GM03348 (cell line): ENCODE measurements around the gene MIPEP.
A peak's percentile ranks its signal among the peaks of the same experiment; 100 is the strongest.
"Not testable (repeated sequence)": the region's sequence is repeated elsewhere in the genome, so short reads cannot be mapped to it uniquely, and the experiment has no call there.

Source experiments
- DNase-seq: peaks from one replicate; pipeline ENCODE4 v3.0.0; 2012; ENCODE audit warnings: low spot score

MIPEP gene

DNA sequence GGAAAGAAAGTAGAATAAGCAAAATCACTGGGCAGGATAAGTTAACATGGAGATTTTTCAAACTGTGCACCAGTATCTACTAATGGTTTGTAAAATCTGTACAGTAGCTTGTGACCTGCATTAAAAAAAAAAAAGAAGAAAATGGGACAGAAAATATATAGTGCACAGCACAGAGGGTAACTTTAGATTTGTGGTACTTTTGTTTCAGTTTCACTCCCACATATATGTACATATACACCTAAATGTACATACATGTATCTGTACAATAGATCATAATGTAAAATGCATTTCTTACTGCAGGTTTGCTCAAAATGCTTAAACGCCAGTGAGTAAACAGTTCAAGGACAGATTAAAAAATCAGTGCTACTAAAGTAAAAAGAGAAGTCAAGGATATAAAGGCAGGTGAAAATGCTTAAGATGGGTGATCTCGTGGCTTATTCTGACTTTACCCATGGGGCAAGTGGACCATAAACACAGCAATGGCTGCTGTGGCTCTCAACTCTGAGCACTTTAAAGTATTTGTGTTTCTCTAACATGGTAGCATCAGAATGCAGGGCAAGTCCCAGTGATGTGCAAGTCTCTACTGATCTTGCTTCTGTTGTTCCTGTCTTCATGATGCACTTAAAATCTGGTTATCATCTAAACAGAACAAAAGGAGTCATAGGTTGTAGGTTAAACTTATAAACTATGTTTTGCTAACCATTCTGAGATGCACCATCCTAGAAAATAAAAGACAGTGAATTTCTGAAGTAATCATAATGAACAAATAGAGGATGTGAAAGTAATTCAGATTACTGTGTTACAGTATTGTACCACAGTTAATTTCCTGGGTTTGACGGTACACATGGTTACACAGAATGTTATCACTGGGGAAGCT lies 112.3 kb downstream of the MIPEP start:
- DNase-seq = no peak

DNA sequence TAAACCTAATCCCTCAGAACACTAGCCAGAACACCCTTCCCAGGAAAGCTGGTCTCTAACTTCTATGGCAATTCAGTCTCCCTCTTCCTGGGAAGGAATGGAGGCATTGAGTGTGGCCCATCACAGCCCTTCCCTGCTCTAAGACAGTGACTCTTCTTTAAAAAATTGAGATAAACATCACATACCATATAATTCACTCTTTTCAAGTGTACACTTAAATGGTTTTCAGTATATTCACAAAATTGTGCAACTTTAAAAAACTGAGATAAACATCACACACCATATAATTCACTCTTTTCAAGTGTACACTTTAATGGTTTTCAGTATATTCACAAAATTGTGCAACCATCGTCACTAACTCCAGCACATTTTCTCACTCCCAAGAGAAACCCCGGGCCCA lies 116.5 kb downstream of the MIPEP start:
- DNase-seq = no peak

DNA sequence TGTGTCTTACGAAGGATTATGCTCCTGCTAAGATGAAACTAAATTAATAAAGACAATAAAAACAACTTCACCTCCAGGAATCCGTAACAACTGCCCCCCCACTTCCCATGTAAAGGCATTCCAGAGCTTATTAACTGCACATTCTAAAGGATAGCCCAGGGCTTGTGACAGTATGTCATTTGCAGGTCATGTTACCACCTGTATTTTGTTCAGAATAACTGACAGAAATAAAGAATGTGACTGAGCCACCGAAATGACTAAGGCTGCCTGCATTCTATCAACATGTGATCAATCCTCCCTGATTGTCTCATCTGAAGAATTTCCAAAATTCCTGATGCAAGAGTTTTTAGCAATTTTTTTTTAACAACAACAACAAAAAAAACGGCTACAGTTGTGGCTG lies 117.2 kb downstream of the MIPEP start:
- DNase-seq = peak; percentile 64

GRCh38 chr13:23771552-23771951 lies 117.6 kb downstream of the MIPEP start:
- DNase-seq = no peak

DNA sequence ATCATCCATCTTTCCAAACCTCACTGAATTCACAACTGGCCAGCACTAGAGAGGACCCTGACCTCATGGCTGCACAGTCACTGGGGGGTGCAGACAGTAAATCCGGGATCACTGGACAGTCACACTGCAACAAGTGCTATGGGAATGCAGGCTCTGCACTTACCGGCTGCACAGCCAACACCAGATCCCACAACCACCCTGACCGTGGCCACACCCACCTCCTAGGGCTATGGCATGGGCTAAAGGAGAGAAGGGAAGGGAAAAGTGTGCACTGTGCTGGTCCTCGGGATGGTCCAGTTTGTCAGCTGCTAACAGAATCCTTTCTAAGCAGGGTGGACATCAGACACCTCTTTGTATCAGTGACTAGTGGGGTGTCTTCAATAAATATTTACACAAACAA lies 118.2 kb downstream of the MIPEP start:
- DNase-seq = no peak

GRCh38 chr13:23770428-23770827 lies 118.8 kb downstream of the MIPEP start:
- DNase-seq = no peak

DNA sequence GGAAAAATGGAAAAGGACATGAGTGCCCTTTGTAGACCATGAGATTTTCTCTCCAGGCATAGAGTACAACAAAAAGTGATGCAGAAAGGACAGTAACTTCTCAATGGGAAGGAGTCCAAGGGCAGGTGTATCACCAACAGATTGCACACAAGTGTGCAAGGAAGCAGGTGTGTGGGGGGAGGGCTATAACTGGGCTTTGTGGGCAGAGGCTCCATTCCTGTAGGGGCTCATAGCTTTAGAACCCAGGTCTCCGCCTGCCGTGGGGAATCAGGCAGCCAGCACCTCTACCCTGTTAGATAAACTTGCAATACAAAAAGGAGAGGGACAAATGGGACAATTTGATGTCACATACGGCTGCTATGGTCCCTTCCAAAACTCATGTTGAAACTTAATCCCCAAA lies 119.8 kb downstream of the MIPEP start:
- DNase-seq = no peak

DNA sequence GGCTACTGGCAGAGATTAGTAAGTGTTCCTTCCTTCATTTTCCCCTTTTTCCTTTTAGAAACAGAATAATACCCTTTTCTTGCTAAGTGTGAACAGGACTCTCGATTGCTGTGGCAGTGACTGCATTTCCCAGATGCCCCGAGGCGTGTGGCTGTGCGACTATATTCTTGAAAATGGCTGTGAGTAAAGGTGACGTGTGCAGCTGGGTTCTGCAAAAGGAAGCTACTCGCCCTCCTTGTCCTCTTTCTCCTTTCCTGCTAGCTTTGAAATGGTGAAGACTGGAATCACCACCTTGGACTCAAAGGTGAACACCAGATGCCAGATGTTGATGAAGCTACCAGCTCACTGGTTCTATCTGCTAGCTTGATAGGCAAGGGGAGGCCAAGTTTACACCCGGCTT lies 121.4 kb downstream of the MIPEP start:
- no peak for DNase-seq

DNA sequence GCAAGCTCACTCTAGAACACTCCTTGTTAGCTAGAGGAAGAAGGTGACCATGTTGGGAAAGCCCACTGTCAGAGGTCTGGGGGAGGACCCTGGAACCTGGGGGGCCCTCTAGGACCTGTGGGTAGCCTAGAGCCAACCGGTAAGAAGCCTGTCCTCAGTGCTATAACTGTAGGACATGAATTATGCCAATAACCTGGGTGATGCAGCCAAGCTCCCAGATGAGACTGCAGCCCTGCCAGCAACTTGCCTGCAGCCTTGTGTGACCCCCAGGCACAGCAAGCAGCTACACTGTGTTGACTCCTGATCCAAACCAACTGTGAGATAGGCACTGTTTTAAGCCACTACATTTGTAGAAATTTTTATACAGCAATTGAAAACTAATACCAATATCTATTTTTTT lies 122.3 kb downstream of the MIPEP start:
- no peak for DNase-seq

DNA sequence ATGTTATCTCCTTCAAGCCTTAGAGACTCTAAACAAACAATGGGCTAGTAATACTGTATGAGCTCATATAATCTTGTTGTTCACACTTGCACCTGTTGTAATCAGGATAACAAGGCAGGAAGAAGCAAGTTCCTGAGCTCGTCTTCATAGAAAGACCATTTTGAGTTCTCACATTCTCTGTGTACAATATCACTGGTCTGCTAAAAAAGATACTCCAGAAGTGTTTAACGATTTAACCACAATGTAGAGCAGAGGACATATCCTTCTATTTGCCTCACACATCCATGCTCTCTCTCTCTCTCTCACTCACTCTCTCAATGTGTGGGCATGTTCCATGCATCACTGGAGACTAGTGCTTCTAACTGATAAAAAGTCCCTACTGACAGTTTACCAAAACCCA lies 122.9 kb downstream of the MIPEP start:
- no peak for DNase-seq

DNA sequence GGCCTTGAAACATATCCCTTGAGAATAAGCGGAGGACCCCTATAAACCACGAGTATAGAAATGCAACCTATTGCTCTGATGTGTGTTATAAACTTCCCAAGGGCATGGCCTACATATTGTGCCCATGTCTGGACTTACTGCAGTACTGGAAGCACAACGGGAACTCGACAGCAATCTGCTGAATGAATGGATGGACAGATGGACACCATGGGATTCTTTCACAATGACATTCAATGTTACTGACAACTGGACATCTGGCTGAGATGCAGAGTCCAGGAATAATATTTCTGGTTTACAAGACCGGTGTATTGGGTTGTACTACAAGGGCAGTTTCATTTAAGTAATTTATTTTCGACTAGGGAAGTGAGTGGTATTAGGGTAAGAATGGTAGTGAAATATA lies 123.7 kb downstream of the MIPEP start:
- DNase-seq = no peak

DNA sequence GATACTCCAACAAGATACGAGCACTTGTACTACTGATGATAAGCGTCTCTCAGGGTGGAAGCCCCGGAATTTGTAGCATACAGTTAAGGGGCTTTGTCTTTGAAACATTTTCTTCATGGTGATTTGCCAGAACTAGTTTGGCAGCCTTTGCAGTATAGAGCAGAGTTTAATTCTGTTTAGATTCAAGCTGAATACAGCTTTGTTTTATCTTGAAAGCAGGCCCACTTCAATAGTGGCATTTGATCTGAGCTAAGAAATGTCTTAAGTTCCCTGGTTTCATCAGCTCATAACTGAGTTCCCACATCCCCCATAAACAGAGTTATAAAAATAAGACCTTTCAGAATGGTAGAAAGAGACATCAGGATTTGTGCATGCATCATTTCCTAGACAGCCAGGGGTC lies 125.9 kb downstream of the MIPEP start:
- no peak for DNase-seq

GRCh38 chr13:23761760-23762159 lies 127.4 kb downstream of the MIPEP start:
- not testable (repeated sequence) for DNase-seq

DNA sequence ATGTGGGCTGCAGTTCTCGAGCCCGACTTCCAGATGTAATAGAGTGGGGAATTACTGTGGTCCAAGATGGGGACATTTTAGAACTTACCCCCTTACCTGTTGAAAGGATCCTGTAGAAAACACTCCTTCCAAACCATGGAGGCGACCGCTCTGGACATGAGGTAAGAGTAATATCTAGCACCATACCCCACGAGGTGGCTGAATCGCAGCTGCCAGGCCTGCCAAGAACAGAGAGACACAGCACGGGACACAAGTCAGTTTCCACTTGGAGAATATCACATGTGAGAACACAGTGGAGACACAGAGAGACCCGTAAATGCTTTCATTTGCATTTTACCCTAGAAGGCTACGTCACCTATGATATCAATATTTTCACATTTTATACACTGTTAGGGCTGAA lies 129.2 kb downstream of the MIPEP start:
- DNase-seq = no peak

GRCh38 chr13:23758798-23759527 lies 130.2 kb downstream of the MIPEP start:
- DNase-seq = no peak

DNA sequence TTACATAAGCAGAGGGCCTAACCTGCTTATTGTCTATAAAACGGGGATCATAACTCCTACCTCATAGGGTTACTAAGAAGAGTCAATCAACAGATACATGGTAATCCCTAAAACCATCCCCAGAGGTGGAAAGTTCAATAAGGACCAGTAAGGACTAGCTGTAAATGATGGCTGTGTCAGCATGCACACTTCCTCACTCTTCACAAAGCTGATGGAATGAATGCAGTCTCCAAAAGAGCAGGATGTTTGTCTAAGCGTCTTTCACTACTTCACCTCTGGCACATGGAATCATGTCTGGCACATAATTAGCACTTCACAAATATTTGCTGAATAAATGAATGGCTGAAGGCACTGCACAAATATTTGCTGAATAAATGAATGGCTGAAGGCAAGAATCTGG lies 134.2 kb downstream of the MIPEP start:
- no peak for DNase-seq

DNA sequence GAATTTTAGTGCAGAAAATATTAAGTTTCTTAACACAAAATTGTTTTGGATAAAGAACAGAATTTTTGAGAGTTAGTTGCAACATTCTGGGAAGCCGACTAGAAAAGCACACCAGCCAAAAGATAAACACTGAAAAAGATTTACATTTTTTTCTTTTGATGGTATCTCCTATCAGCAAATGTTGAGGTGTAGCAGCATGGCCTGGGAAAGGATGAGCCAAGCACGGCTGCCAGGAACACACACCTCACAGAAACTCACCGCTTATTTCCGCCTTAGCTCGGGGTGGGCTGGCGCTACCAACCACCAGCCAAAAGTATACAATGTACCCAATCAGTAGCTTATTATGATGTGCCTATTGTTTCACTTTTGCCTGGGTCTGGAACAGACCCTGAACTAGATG lies 134.7 kb downstream of the MIPEP start:
- DNase-seq = no peak

- DNase-seq = no peak
Measured at GRCh38 chr13:23753458-23753857, 135.7 kb downstream of the MIPEP start.

DNA sequence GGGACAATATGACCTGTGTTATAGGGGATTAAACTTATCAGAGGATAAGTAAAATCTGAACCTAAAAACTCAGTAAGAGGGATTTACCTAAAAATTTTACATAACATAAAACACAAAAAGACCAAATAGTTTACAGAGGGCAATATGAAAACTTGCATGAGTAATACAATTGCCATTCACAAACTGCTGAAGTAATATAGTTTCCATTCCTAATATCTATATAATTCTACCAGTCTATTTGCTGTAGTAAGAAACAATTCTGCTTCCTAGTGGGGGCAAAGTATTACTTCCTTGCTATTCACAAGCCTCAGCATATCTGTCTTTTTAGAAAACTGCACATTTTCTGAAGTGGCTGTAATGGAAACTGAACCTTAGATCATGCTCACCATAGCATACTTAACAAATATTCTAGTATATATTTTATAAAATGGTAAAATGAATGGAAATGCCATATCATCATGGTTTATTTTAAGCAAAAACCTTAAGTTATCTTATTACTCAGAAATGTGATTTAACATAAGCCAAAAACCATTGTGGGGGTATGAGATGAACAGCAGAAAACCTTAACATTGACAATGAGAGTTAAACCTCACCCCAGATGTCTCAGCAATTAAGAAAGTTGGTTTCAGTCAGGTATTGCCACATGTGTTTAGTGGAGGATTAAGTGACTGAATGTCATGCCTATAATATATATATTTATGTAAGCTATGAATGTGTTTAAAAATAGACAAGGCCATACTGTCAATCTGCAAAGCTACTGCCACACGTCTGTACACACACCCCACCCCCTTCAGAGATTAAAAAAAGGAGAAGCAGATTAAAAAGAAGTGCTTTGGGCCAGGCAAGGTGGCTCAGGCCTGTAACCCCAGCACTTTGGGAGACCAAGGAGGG lies 136.8 kb downstream of the MIPEP start:
- DNase-seq = no peak

- no peak for DNase-seq
Measured at GRCh38 chr13:23751195-23751594, 138.0 kb downstream of the MIPEP start.

DNA sequence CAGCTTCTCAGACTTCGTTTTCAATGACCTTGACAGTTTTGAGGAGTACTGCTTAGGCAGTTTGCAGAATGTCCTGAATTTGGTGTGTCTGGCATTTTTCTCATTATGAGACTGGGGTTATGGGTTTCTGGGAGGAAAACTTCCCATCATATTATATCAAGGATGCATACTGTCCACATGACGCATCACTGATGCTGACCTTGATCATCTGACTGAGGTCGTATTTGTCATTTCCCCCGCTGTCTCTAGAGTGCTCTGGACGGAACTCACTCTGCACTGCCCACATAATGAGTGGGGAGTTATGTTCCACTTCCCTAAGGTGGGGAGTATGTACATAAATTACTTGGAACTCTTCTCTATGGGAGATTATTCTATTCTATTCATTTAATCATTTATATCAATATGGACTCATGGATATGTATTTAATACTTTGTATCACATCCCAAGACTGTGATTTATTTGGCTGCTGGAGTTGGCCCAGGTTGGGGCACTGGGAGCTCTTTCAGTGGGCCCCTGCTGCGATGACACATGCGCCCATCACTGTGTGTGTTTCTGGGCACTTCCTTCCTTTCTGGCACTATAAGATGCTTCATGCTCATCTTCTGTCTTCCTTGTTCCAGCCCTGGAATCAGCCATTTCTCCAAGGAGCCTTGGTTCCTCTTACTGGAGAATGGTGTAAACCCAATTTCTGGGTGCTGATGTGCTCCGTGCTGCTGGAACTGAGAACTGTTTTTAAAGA lies 138.6 kb downstream of the MIPEP start:
- DNase-seq = no peak
